Activated CD8-positive, alpha-beta memory T cell treated with anti-CD3 and anti-CD28 coated beads, Interleukin-2, amount 50 U/mL, for 24 hours (primary cell): ENCODE results near the gene CTDP1.
"Not testable (repeated sequence)": the region's sequence is repeated elsewhere in the genome, so short reads cannot be mapped to it uniquely, and the experiment has no call there.

Experiments
- DNase-seq: peaks from one replicate; pipeline ENCODE4 v3.0.0-alpha.2; 2020; ENCODE audit errors: extremely low read depth

CTDP1 gene

GRCh38 chr18:79725486-79725885 is 45.9 kb downstream of the CTDP1 start:
- no peak for DNase-seq

GRCh38 chr18:79726721-79727120 is 47.1 kb downstream of the CTDP1 start:
- DNase-seq, result no peak

GRCh38 chr18:79727211-79727610 is 47.6 kb downstream of the CTDP1 start:
- DNase-seq, result no peak

GRCh38 chr18:79728931-79729586 is 49.5 kb downstream of the CTDP1 start:
- DNase-seq, result no peak

- DNase-seq, result no peak
Measured at GRCh38 chr18:79729611-79730010, 50.0 kb downstream of the CTDP1 start.

- DNase-seq, result no peak
Measured at GRCh38 chr18:79730804-79731203, 51.2 kb downstream of the CTDP1 start.

GRCh38 chr18:79731881-79732720 is 52.5 kb downstream of the CTDP1 start:
- DNase-seq, result not testable (repeated sequence)

GRCh38 chr18:79732721-79733025 is 53.1 kb downstream of the CTDP1 start:
- DNase-seq, result no peak

- no peak for DNase-seq
Measured at GRCh38 chr18:79733135-79733701, 53.6 kb downstream of the CTDP1 start.

- DNase-seq, result no peak
Measured at GRCh38 chr18:79733986-79734770, 54.6 kb downstream of the CTDP1 start.

GRCh38 chr18:79735071-79735980 is 55.7 kb downstream of the CTDP1 start:
- DNase-seq, result no peak

GRCh38 chr18:79736230-79736629 is 56.6 kb downstream of the CTDP1 start:
- no peak for DNase-seq

- DNase-seq, result no peak
Measured at GRCh38 chr18:79736846-79737245, 57.2 kb downstream of the CTDP1 start.

- no peak for DNase-seq
Measured at GRCh38 chr18:79737426-79737825, 57.8 kb downstream of the CTDP1 start.

- no peak for DNase-seq
Measured at GRCh38 chr18:79738041-79738461, 58.4 kb downstream of the CTDP1 start.

GRCh38 chr18:79738581-79739439 is 59.2 kb downstream of the CTDP1 start:
- DNase-seq, result no peak

GRCh38 chr18:79739440-79739778 is 59.8 kb downstream of the CTDP1 start:
- DNase-seq, result no peak

GRCh38 chr18:79740047-79740446 is 60.4 kb downstream of the CTDP1 start:
- not testable (repeated sequence) for DNase-seq

GRCh38 chr18:79740521-79741361 is 61.1 kb downstream of the CTDP1 start:
- no peak for DNase-seq

GRCh38 chr18:79741362-79741700 is 61.7 kb downstream of the CTDP1 start:
- DNase-seq, result no peak
